B cell (primary cell): ENCODE results near the gene NOL3. TPM values are rescaled to one million over a fixed set of nuclear protein-coding genes. Genes with fewer than 3 reads are reported as not detected.

Source experiments
- ATAC-seq: fragments of 200-7000 bp; cut with Tn5 transposase; one replicate; pipeline ENCODE4 v1.10.0; 2021; ENCODE audit warnings: low read depth, mild to moderate bottlenecking, moderate number of reproducible peaks, moderate library complexity
- CTCF ChIA-PET: fragments of 350-600 bp; sonication (Branson Sonifier 250); formaldehyde crosslinking; loops from one replicate; lab custom pipeline; 2021; ENCODE audit warnings: antibody characterized with exemption, inconsistent platforms; lab: Charles Lee
- POLR2A ChIA-PET: fragments of 350-600 bp; sonication (Branson Sonifier 250); formaldehyde crosslinking; loops from one replicate; lab custom pipeline; 2021; ENCODE audit warnings: antibody characterized with exemption; lab: Charles Lee
- DNase-seq: peaks from one replicate; pipeline ENCODE4 v3.0.0; 2013
- H2AFZ ChIP-seq: 2 replicates; pipeline ENCODE4 v1.6.1; 2012; ENCODE audit warnings: mild to moderate bottlenecking, low read depth, low read length; ENCODE audit not compliant: insufficient read depth, poor library complexity, severe bottlenecking
- H3K27ac ChIP-seq, 2 donors: 1 replicate in 1 of 2; 2 replicates in 1 of 2; pipeline ENCODE4 v1.5.1; 2012 to 2013; ENCODE audit warnings: low read length in 2 of 2, mild to moderate bottlenecking in 2 of 2, moderate library complexity in 1 of 2
- H3K27me3 ChIP-seq, 4 experiments: fragments of 200-600 bp in 1 of 4; sonication (generic) in 1 of 4; replicated peaks in 1 of 4; 1 replicate in 2 of 4; 2 replicates in 2 of 4; pipeline versions ENCODE4 v1.6.1 to v1.7.0; 2013 to 2016; ENCODE audit warnings: low read length in 3 of 4, mild to moderate bottlenecking in 2 of 4, mixed read lengths in 1 of 4, moderate library complexity in 1 of 4; ENCODE audit not compliant: insufficient read depth in 4 of 4, control insufficient read depth in 3 of 4; ENCODE audit errors: control extremely low read depth in 1 of 4
- H3K36me3 ChIP-seq, 2 experiments: replicated peaks in 1 of 2; 1 replicate in 1 of 2; 2 replicates in 1 of 2; pipeline versions ENCODE4 v1.6.1 to v1.7.1; 2013; ENCODE audit warnings: low read length in 1 of 2; ENCODE audit not compliant: insufficient read depth in 2 of 2, control insufficient read depth in 1 of 2; ENCODE audit errors: control extremely low read depth in 1 of 2, extremely low read depth in 1 of 2
- H3K4me1 ChIP-seq, 2 donors: fragments of 200-600 bp in 1 of 2; sonication (generic) in 1 of 2; 1 replicate in 1 of 2; 2 replicates in 1 of 2; pipeline versions ENCODE4 v1.5.1 to v1.6.1; 2013 to 2017; ENCODE audit warnings: low read length in 2 of 2; ENCODE audit not compliant: control insufficient read depth in 2 of 2, insufficient read depth in 2 of 2
- H3K4me2 ChIP-seq: replicated peaks from 2 replicates; pipeline ENCODE3; 2012; ENCODE audit warnings: mild to moderate bottlenecking, low read depth, low read length; ENCODE audit not compliant: poor library complexity, severe bottlenecking
- H3K4me3 ChIP-seq, 5 experiments: fragments of 200-600 bp in 1 of 5; sonication (generic) in 1 of 5; 1 replicate in 3 of 5; 2 replicates in 2 of 5; pipeline versions ENCODE4 v1.5.1 to v1.7.0; 2011 to 2016; ENCODE audit warnings: low read length in 4 of 5, mild to moderate bottlenecking in 4 of 5, low read depth in 2 of 5, control low read depth in 1 of 5, moderate library complexity in 1 of 5; ENCODE audit not compliant: insufficient read depth in 1 of 5; ENCODE audit errors: control extremely low read depth in 1 of 5, extremely low read depth in 1 of 5
- H3K79me2 ChIP-seq: fragments of 200-600 bp; sonication (generic); one replicate; pipeline ENCODE4 v1.6.0; 2016; ENCODE audit warnings: low read length; ENCODE audit not compliant: control insufficient read depth, insufficient read depth
- H3K9ac ChIP-seq: fragments of 200-600 bp; sonication (generic); 2 replicates; pipeline ENCODE4 v1.6.1; 2017; ENCODE audit warnings: mild to moderate bottlenecking, low read length, moderate library complexity
- H3K9me3 ChIP-seq, 3 donors: one replicate each; pipeline versions ENCODE4 v1.6.1 to v1.7.1; 2013; ENCODE audit warnings: low read length in 2 of 3; ENCODE audit not compliant: control insufficient read depth in 2 of 3, insufficient read depth in 1 of 3; ENCODE audit errors: control extremely low read depth in 1 of 3
- H4K20me1 ChIP-seq: 2 replicates; pipeline ENCODE4 v1.6.0; 2012; ENCODE audit warnings: mild to moderate bottlenecking, low read length; ENCODE audit not compliant: insufficient read depth, control insufficient read depth, poor library complexity, severe bottlenecking
- H3K27ac Mint-ChIP-seq: one replicate; pipeline ENCODE4 v1.8.0; 2021; ENCODE audit warnings: mixed read lengths
- H3K27me3 Mint-ChIP-seq: one replicate; pipeline ENCODE4 v1.8.0; 2021; ENCODE audit warnings: mixed read lengths
- H3K4me1 Mint-ChIP-seq: one replicate; pipeline ENCODE4 v1.8.0; 2021; ENCODE audit warnings: mixed read lengths
- H3K4me3 Mint-ChIP-seq: one replicate; pipeline ENCODE4 v1.8.0; 2021; ENCODE audit warnings: mixed read lengths
- H3K9me3 Mint-ChIP-seq: one replicate; pipeline ENCODE4 v1.8.0; 2022; ENCODE audit warnings: mixed read lengths; ENCODE audit not compliant: insufficient read depth
- CTCF ChIP-seq: fragments of 200-600 bp; IDR thresholded peaks from one replicate; pipeline ENCODE4 v1.8.0; 2022; ENCODE audit warnings: antibody characterized with exemption, mild to moderate bottlenecking
- EZH2 ChIP-seq: IDR thresholded peaks from 2 replicates; pipeline ENCODE4 v1.6.1; 2012; ENCODE audit warnings: borderline replicate concordance, low read depth, mild to moderate bottlenecking, moderate library complexity, low read length; ENCODE audit not compliant: insufficient read depth, poor library complexity, severe bottlenecking
- WGBS: methylation state at CpG from one replicate; pipeline ENCODE4 v1.1.5; 2013; ENCODE audit warnings: missing lambda C conversion rate; ENCODE audit not compliant: insufficient coverage; 5-methylcytosine and 5-hydroxymethylcytosine counted together
- intact Hi-C: fragments of 100-400 bp; cut with micrococcal nuclease; formaldehyde crosslinking; loops from one replicate; pipeline ENCODE4 v1.10.0; 2022
- polyA plus RNA-seq: library from polyadenylated mRNA; depleted of rRNA; stranded (reverse); fragments of >200 nt; gene quantifications from 2 replicates; pipeline ENCODE4 v1.2.3, GENCODE V29; 2012
- total RNA-seq, 2 donors: library from RNA; stranded (reverse); fragments of 120-200 nt in 1 of 2; gene quantifications; 1 replicate in 1 of 2; 2 replicates in 1 of 2; pipeline versions ENCODE4 v1.2.3 to v1.2.4, GENCODE V29; 2013 to 2022

NOL3 gene
- total and polyA plus RNA-seq, 2 donors (not counting 1 experiment from before 2014, with no cell fraction given) = 0.60 to 0.96 TPM

GRCh38 chr16:67157892-67158635, 12.3 kb upstream of the NOL3 start:
- ChIA-PET CTCF (interaction anchor here (0.9 to 2.3 kb wide), 11 partner anchors 9 to 202 kb away, joined by 3 to 15 read pairs (median 6); partner anchors contain the start of gene NOL3), POLR2A (interaction anchor here (0.7 to 1.1 kb wide), 4 partner anchors 7 to 130 kb away, joined by 3 to 5 read pairs (median 3); partner anchors contain the start of genes B3GNT9 and CBFB)
- Mint-ChIP-seq H3K27me3 (peaks cover 16% of the 10 kb centered on the region), H3K27ac (peak overlapping the region; percentile 97), H3K9me3 (no peaks in the 10 kb centered on the region), H3K4me3 (peak overlapping the region; percentile 92), H3K4me1 (peaks cover 55% of the 10 kb centered on the region)
- no peak for TF ChIP-seq EZH2
- no peak for TF ChIP-seq CTCF
- no peak overlapping the region for H2AFZ ChIP-seq
- no peaks in the 10 kb centered on the region for H3K36me3 ChIP-seq
- H3K9ac ChIP-seq = no peak overlapping the region
- peak overlapping the region; percentile 99 for H3K4me2 ChIP-seq
- intact Hi-C loops = no loop called here
- peaks cover 58% of the 10 kb centered on the region for H4K20me1 ChIP-seq
- no peaks in the 10 kb centered on the region for H3K79me2 ChIP-seq
- ATAC-seq = no peak
- peaks cover 0 to 22% (median 0%) of the 10 kb centered on the region in 3 donors for H3K9me3 ChIP-seq
- H3K4me1 ChIP-seq = peaks cover 43 to 63% of the 10 kb centered on the region in 2 donors
- peak; percentile 15 for DNase-seq
- H3K4me3 ChIP-seq = peak overlapping the region in 1 of 5 experiments; percentile 96
- peaks cover 0 to 33% (median 15%) of the 10 kb centered on the region in 4 experiments for H3K27me3 ChIP-seq
- 87% methylated on average over 3 of the region's 7 CpGs for WGBS
- H3K27ac ChIP-seq = peak overlapping the region; percentile 97 to 99
